GM10847 (cell line): ENCODE data around the gene DNAJB5.

Experiments
- POLR2A ChIP-seq: IDR thresholded peaks from 2 replicates; pipeline ENCODE4 v1.6.1; 2011; ENCODE audit not compliant: insufficient read length; ENCODE audit errors: extremely low read depth

DNAJB5 gene

GRCh38 chr9:34976992-34977391 lies 12.6 kb upstream of the DNAJB5 start:
- no peak for TF ChIP-seq POLR2A

- TF ChIP-seq POLR2A, result no peak
These were observed 9.3 kb upstream of the DNAJB5 start for GRCh38 chr9:34980181-34980761.

GRCh38 chr9:34982361-34982760 lies 7.2 kb upstream of the DNAJB5 start:
- TF ChIP-seq POLR2A, result no peak

GRCh38 chr9:34983209-34983608 lies 6.3 kb upstream of the DNAJB5 start:
- no peak for TF ChIP-seq POLR2A

- no peak for TF ChIP-seq POLR2A
These were observed 5.5 kb upstream of the DNAJB5 start for GRCh38 chr9:34984049-34984448.

DNA sequence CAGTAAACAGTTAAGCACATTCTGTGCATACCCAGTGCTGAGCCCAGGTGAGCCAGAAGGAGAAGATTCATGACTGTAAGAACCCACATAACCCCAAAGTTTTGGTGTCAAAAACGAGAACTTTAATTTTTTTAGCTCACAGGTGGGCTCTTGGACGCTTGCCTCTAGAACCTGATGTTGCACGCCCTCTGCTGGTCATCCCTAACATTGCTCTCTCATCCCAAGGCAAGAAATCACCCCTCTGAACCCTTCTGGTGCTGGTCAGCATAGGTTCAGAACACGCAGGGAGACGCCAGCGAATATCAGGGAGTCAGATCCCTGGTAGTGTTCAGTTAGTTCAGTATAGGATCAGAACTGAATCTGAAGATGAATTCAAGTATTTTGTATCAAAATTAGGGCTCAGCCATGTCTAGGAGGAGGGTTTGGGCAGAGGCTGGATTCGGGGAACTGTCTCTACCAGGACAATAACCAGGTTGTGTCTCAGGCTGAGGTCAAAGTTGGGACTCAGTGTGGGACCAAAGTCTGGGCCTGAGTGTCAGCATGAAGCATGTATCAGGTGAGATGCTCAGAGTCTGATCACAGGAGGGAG lies 4.1 kb upstream of the DNAJB5 start:
- no peak for TF ChIP-seq POLR2A

DNA sequence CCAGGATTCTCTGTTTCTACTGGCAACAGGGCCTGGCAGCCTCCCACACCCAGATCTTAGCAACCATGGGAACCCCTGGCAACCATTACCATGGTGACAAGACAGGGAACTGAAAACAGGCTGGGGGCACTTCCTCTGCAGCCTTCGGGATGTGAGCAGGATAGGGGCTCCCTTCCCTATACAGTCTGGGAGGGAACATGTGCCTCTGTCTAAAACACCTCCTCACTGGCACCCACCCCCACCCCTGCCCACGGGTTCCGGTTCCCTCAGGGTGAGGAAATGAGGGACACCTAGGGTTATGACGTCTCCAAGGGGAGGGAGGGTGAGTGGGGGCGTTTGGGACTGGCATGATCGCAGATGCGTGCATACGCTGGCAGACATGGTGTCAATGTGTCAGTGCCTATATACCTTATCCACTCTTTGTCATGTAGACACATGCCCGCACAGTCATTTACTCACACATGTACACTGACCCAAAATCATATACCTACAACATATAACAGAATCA lies 3.0 kb upstream of the DNAJB5 start:
- TF ChIP-seq POLR2A, result no peak

DNA sequence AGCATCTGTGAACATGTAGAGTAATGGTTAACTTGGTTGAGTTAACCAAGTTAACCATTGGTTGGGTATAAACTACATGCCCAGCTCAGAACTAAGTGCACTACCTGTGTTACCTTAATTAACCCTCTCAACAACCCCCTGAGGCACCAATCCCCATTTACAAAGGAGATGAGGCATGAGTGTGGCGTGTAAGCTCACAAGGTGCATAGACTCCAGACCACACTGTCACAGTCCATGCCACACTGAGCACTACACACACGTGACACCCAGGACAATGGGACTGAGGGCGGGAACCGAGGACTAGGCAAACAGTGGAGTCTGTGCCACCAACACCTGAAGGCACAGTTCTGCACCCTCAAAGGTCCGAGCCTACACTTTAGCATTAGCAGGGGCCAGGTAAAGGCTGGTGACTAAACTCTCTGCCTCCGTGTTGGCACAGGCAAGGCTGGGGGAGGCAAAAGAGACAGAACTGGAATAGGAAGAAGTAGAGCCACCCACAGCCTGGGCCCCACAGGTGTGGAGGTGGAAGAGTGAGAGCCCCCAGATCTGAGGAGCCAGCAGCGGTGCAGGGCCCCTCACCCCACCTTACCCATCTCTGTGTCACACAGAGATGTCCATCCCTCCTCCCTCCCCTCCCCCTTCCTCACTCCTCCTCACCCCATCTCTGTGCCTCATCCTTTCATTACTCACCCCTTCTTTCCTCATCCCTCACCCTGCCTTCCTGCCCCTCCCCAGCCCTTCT lies 2.2 kb upstream of the DNAJB5 start:
- no peak for TF ChIP-seq POLR2A

DNA sequence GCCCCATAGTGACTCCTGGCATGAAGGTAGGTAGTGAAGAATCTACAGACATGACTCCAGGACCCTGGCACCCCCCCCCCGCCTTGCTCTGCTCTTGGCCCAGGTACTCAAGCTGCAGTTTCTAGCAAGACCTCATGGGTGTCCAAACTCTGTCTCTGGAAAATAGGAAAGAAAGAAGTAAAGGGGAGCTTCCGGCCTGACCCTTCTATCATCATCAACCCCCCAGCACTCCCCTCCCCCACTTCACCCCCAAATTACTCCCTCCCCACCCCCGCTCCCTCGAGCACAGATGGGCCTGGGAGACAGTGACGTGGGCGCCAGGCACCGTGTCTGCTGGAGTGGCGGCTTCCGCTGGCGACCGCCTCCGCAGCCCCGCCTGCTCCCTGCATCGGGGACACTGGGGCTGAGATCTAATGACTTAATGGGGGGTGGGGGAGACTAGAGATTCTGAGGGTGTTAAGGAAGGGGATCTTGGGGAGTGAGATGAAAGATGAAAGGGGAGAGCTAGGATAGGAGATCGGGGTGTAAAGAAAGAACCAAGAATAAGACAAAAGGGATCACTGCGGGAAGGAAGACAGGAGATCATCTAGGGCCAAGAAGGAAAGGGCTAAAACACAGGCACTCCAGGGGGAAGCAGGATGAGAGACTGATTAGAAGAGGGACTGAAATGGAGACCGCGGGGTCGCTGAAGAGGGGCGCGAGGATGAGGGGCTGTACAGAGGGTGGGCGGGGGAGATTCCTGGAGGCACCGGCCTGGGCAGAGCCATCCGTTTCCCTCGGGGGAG lies 1.1 kb upstream of the DNAJB5 start:
- no peak for TF ChIP-seq POLR2A

DNA sequence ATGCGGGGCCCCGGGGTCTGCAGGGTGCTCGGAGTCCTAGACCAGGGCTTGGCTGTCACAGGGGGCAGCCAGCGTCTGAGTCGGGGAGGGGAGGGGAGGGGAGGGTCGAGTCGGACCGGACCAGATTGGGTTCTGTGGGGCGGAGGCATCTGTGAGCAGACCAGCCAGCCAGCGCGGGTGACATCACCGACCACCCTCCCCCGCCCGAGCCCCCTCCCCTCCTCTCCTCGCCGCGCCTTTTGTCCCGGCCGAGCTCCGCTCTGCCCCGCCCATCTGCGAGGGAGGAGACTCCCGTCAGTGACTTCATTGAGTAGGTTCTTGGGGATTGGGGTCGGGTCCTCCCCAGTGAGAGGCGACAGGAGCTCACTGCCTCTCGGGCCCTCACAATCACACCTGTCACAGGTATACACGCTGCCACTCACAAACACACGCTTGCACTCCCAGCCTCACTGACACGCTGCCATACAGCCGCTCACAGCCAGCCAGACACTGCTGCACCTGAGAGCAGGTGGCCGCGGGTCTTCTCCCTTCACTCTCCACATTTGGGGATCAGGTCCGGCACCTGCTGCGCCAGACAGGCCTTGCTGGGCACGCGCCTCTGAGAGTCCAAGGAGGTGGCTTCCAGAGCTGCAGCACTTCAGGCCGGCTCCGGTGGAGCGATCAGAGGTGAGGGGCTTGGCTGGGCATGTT lies 546 bp downstream of the DNAJB5 start:
- TF ChIP-seq POLR2A, result no peak

- TF ChIP-seq POLR2A, result no peak
These were observed 1.5 kb downstream of the DNAJB5 start for GRCh38 chr9:34990908-34991606.

- TF ChIP-seq POLR2A, result no peak
These were observed 2.2 kb downstream of the DNAJB5 start for GRCh38 chr9:34991607-34992375.

GRCh38 chr9:34992376-34992951 lies 2.9 kb downstream of the DNAJB5 start:
- no peak for TF ChIP-seq POLR2A
